Measurements from ENCODE around the gene SERPINA7.
"Not testable (repeated sequence)": the region's sequence is repeated elsewhere in the genome, so short reads cannot be mapped to it uniquely, and the experiment has no call there.

Gene SERPINA7, protein sequence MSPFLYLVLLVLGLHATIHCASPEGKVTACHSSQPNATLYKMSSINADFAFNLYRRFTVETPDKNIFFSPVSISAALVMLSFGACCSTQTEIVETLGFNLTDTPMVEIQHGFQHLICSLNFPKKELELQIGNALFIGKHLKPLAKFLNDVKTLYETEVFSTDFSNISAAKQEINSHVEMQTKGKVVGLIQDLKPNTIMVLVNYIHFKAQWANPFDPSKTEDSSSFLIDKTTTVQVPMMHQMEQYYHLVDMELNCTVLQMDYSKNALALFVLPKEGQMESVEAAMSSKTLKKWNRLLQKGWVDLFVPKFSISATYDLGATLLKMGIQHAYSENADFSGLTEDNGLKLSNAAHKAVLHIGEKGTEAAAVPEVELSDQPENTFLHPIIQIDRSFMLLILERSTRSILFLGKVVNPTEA

DNA sequence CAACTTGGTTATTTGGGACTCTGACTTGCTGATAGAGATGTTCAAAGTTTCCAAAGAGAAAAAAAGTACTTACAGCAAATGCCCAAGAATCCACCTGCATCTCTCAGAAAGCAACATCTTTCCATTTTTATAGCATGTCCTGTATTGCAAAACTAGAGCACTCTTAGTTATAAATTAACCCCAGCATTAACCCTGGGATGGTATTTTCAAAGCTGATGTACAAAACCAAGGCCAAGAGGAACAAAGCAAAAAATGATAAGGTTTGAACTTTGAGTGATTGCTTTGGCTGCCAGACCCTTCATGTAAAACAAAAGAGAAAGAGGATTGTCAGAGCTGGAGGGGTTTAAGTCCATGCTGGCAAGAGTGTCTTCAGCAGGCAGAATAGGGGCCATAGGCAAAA is at the start of gene SERPINA7:
Gene SERPINA7, minus strand, starts transcription at position 103 of the 400 bp plus-strand sequence. CDS start 1,669 bp downstream, outside the sequence.
- DNase-seq, result no peak

DNA sequence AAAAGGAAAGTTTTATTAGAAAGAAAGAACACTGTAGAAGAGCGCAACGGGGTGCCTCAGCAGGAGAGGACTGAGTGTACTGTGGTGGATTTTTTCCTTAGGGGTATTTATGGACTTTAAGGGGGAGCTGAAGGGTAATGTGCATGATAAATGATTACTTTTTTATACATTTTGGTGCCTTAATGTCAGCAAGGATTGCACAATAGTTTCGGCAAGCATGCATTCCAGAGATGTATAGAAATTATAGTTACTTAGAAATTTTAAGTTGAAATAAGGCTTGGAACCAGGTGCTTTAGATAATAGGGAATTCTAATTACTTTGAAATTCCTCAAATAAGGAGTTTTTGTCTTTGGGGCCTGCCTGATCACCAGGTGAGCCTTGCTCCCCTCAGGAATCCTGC is 30.5 kb upstream of the SERPINA7 start:
- no peak for DNase-seq

DNA sequence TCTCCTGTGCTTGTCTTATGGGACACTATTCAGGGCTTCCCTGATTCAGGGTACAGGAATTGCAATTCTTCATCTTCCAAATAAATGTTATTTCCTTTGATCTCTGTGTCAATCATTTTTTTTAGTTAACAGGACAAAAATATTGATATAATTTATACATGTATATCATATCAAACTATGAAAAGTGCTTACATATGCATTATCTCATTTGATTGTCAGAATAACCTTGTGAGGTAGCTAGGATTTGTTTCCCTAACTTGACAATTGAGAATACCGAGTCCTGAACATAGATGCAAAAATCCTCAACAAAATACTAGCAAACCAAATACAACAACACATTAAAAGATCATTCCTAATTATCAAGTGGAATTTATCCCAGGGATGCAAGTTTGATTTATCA is 11.5 kb upstream of the SERPINA7 start:
- no peak for DNase-seq

DNA sequence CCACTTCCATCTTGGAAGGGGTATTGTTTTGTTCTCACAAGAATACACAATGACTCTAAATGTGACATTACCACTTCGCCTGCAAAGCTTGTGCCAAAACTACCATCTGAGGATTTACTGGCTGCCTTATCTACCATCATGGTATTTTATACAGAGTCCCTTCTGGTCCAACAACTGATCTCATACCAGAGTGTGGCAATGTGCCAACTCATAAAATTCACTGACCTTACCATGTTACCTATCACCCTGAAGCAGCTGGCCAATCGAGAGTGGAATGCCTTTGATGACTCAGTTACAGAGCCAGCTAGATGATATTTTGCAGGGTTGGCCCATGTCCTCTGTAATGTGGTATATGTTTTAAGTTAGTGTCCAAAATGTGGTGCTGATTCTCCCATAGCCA is 3.8 kb upstream of the SERPINA7 start:
- no peak for DNase-seq

DNA sequence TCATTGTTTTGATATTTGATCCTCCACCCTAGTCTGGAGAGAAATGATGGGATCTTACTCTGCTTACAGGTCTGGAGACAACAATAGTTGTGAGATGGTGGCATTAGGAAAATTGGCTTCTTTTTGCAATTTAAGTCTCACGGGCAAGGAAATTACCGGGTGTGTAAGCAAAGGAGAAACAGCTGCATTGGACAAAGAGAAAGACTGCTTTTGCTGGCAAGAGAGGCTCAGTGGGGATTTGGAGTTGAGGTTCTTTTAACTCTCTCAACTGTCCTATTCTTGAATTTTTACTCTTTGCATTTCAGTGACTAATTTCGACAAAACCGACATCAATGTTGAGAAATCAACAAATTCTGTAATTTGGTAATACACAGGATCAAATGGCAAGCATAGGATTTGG is 2.3 kb upstream of the SERPINA7 start:
- DNase-seq, result no peak

DNA sequence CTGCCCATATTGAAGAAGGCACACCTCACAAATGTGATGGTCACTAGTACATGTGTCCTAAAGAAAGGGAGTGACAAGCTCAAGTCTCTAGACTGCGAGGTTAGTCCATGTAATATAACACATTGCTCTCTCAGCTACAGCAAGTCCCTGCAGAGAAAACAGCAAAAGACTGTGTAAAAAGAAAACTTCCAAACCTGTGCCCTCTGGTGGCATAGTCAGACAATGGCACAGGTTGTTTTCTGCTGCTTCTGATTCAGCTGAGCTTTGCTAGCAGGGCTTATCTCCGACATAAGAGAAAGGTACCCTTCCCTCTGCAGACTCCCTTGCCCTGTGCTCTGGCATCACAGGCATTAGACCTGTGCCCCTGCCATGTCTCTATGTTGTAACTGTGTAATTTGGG is 1.4 kb upstream of the SERPINA7 start:
- no peak for DNase-seq

DNA sequence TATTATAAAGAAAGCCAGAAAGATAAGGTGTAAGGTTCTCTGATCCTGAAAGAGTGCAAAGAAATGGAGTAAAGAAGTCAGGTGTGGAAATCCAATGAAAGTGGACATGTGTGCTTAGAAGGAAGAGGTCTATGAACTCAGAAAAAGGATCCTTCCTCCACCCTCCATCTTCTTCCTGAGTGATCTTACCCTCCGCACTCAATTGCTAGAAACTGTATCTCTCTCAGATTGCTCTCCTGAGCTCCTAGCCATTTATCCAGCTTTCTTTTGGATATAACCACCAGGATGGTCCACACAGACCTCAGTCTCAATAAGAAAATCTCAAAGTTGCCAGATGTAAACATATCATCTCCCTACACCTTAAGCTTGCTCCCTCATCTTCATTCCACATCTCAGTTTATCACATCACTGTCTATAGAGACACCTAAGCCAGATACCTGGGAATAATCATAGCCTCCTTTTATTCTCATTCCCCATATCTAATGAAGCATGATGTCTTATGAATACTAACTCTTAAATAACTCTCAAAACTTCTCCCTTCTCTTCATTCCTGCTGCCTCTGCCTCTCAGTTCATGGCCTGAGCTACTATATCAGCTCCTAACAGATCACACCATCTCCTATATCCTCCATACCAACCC is 573 bp downstream of the SERPINA7 start:
- DNase-seq, result no peak

DNA sequence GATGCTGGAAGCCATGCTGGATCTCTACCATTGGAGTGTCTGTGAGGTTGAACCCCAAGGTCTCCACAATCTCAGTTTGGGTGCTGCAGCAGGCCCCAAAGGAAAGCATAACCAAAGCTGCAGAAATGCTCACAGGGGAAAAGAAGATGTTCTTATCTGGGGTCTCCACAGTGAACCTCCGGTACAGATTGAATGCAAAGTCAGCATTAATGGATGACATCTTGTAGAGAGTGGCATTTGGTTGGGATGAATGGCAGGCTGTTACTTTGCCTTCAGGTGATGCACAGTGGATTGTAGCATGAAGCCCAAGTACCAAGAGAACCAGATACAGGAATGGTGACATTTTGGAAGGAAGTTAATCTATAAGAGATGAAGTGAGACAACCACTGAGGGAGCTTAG is 1.8 kb downstream of the SERPINA7 start:
- no peak for DNase-seq

DNA sequence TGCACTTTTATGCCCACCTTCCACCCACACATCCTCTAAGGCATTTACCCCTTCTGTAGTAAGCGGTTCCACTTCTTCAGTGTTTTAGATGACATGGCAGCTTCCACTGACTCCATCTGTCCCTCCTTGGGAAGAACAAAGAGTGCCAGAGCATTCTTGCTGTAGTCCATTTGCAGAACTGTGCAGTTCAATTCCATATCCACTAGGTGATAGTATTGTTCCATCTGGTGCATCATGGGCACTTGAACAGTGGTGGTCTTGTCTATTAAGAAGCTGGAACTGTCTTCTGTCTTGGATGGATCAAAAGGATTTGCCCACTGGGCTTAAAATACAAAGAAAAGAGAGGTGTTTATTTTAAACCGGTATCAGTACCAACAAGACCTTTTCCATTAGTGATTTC is 3.5 kb downstream of the SERPINA7 start:
- DNase-seq, result no peak

DNA sequence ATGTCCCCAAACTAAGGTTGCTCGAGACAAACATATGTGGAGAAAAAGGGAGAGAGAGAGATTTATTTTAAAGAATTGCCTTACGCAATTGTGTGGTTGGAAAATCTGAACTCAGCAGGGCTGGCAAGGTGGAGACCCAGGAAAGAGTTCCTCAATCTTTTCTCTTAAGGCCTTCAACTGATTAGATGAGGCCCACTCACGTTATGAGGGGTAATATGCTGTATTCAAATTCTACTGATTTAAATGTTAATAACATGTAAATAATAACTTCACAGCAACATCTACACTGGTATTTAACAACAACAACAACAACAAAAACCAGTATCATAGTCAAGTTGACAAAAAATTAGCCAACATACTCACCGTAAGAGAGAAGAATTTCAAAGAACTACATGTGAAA is 14.6 kb downstream of the SERPINA7 start:
- DNase-seq, result no peak

DNA sequence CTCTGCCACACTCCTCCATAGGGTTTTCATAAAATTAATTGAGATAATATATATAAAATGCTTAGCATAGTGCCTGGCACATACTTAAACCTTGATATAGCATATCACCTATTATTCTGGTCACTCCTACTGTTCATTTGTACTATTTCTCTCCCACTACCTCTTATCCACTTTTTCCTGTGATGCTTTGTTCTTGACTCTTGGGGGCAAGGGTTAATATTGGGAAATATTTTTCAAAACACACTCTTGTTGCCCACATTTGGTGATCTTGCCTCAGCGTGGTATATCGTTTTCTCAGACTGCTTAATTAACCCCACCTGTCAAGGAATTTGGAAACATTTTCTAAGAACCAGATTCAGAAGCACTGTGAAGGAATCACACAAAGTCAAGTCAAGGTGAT is 16.3 kb downstream of the SERPINA7 start:
- DNase-seq, result no peak

DNA sequence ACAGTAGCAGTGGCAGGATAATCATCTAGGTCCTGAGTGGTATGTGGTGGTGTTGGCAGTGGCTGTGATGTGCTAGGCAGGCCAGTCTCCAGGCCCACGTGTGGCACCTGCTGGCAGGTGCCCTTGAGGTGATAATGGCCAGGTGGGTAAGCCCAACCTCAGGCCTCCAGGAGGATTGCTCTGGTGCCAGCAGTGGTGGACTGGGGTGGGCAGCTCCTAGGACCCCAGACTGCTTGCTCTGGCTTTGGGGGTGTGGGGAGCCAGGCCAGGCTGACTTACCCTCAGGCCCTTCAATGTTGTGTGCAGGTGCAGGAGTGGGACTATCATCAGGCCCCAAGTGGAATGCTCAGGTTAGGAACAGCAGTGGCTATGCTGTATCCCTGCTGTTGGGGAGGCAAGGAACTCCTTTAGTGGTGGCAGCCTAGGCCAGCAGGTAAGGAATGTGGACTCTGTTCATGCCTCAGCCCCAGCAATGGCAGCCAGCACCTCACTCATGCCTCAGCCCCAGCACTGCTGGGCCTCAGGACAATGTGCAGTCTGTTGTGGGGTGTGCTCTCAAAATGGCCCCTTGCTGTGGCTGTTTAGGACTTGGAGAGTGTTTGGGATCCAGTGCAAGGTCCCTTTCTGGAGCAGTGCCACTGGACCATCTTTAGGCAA is 24.3 kb downstream of the SERPINA7 start:
- no peak for DNase-seq

DNA sequence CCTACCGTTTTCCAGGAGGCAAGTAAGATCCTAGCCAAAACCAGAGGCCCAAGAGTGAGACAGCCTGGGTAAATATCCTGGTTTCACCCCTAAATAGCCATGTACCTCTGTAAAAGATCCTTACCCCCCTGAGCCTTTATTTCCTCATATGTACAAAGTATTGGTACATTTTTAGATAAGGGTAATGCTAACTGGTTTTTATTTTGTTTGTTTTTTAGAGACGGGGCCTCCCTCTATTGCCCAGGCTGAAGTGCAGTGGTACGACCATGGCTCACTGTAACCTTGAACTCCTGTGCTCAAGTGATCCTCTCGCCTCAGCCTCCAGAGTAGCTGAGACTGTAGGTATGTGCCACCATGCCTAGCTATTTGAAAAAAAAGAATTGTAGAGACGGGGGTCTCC is 29.4 kb downstream of the SERPINA7 start:
- DNase-seq, result no peak

DNA sequence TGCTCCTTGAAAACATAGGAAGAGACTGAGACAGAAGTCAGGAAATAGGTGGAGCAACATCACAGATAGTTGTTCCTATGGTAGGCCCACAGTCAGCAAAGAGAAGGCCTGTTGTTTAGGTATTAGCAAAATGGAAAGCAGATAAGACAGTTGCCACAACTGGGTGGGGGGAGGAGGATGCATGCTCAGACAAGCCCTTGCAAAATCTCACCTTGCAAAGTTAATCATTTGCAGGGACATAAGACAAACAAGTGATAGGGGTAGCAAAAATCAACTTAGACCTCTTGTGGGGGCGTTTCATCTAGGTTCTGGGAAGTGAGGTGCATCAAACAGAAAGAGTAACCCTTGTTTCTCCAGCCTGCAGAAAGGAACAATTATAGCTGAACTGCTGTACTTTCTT is 30.7 kb downstream of the SERPINA7 start:
- DNase-seq, result no peak

DNA sequence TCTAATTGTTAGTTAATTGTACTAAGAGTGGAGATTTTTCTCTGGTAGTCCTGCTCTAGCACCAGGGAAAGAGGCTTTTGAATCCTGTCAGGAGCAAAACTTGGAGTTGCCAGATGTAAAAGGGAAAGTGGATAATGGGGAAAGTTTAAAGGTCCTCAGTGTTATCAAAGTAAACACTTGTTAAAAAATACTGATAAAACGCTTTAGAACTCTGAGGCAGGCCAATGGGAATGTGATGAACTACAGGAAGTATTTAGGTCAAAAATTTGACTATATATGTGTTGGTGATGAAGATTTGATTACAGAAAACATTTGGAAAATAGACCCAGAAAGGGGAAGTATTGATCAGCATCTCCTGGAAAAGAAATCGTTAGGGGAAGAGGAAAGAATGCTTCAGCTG is 32.8 kb downstream of the SERPINA7 start:
- no peak for DNase-seq

DNA sequence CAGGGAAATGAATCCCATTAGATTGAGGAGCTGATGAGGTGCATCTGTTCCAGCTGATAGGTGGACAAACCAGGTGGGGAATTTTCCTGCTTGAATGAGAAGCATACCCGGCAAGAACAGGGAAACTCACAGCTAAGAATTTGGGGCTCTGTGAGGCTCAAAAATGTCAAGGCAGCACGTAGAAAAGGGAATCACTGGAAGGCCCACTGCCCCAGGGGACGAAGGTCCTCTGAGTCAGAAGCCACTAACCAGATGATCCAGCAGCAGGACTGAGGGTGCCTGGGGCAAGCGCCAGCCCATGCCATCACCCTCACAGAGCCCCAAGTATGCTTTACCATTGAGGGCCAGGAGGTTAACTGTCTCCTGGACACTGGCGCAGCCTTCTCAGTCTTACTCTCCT is 37.9 kb downstream of the SERPINA7 start:
- not testable (repeated sequence) for DNase-seq

DNA sequence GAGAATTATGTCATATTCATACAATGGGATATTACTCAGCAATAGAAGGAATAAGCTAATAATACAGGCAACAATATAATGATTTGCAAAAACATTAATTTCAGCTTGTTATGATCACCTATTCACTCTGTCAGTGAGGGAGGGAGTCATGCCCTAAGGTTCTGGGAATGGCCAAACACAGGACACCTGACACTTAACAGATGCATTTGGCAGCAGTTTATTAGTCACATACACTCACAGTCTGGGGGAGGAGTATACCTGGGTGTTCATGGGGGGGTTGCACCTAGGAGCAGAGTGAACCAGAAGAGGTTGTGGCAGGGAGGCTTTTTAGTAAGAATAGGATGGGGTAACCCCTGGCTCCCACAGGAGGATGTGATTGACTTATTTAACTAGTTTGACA is 38.3 kb downstream of the SERPINA7 start:
- no peak for DNase-seq

DNA sequence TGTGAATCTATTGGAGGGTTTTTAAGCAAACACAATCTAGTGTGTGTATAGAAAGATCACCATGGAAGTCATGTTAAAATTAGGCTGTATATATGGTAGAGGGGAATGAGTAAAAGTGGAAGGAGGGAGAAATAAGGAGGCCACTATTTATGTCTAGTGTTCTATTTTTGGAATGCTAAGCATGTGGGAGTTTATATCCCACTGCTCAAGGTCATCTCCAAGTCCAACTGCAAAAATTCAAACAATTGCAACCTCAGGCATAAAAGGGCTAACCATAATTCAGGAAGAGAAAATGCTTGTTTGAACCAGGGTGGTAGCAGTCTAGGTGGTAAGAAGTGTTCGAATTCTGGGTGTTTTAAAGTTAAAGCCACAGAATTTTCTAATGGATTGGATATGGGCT is 39.2 kb downstream of the SERPINA7 start:
- no peak for DNase-seq

DNA sequence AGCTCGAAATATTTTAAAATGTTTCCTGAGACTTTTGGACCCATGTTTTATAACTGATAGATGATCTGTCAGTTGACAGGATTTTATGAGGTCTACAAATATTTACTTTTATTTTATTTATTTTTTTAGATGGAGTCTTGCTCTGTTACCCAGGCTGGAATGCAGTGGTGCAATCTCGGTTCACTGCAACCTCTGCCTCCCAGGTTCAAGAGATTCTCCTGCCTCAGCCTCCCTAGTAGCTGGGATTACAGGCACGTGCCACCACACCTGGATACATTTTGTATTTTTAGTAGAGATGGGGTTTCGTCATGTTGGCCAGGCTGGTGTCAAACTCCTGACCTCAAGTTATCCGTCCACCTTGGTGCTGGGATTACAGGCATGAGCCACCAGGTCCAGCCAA is 50.0 kb downstream of the SERPINA7 start:
- DNase-seq, result not testable (repeated sequence)
